T47D (cell line): ENCODE data around the gene ARHGAP40.

ENCODE experiments used
- DNase-seq, 2 experiments: peaks; one replicate each; pipeline versions ENCODE4 v3.0.0 to v3.0.0-alpha.2; 2011 to 2012; ENCODE audit warnings: low read depth in 1 of 2, low spot score in 1 of 2
- JUND ChIP-seq: IDR thresholded peaks from 2 replicates; pipeline ENCODE4 v1.6.1; 2012; ENCODE audit warnings: low read depth
- in situ Hi-C: cut with HindIII; loops from 2 replicates; pipeline ENCODE4 v1.10.0; 2016; ENCODE audit warnings: low sequenced_read_pairs, low pct_unique_long_range_greater_than_20kb

The ARHGAP40 gene

DNA sequence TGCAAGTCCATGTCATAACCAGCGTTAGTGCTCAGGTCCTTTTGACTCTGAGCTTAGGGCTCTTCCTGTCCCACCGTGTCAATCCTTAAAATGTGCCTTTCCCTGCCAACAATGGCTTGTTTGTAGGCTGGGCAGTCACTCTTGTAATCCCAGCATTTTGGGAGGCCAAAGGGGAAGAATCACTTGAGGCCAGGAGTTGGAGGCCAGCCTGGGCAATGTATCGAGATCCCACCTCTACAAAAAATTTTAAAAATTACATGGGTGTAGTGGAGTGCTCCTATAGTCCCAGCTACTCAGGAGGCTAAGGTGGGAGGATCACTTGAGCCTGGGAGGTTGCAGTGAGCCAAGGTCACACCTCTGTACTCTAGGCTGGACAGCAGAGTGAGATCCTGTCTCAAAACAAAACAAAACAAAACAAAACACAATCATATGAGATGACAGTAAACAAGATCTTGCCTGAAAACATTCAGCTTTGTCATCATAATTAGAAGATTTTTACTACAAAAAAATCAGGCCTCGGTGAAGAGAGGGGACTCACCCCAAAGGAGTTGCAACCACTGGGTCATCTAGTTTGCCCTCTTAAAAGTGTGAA, 70.2 kb downstream of the ARHGAP40 start:
- in situ Hi-C loops: no loop called here
- no peak for DNase-seq
- TF ChIP-seq JUND: no peak

DNA sequence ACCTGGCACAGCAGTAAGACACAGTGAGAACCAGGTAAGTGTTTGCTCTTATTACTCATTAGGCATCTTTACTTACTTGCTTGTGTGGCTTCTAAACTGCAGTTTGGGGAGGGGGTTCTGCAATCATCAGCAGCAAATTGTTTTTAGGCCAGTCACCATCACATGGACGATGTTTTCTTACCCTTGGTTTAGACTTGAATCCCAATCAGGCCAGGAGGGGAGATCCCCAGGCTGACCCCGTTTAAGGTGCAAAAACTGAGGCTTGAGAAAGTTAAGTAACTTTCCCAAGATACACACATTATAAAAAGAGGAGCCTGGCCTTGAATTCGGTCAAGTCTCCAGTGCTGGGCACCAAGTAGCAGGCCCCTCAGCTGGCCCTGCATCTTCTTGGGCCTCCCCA, 70.9 kb downstream of the ARHGAP40 start:
- no peak for TF ChIP-seq JUND
- no peak for DNase-seq
- in situ Hi-C loops: no loop called here

DNA sequence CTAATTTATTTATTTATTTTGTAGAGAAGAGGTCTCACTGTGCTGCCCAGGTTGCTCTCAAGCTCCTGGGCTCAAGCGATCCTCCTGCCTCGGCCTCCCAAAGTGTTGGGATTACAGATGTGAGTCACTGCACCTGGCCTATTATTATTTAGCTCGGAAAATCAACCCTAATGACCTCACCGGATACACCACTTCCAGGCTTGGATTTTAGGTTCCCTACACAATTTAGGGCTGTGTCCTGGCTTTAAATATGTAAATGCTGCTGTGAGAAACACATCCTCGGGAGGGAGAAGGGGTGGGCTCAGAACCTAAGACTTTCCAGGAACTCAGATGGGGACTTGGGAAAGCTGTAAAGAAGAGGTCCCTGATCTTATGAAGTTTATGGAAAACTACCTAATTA, 71.7 kb downstream of the ARHGAP40 start:
- DNase-seq: no peak
- TF ChIP-seq JUND: no peak
- in situ Hi-C loops: no loop called here

DNA sequence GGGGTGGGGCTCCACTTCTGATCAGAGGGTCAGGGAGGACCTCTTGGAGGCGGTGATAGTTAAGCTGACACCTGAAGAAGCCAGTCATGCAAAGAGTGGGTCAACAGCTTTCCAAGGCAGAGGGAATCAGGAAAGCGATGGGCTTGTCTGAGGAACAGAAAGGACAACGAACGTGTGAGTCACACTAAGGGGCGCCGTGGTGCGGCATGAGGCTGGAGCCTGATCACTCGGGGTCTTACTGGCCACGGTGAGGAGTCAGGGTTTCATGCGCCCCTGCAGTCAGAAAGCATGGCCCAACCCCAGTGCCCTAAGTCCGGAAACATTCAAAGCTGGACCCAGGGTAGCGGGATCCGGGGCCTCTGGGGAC, 72.1 kb downstream of the ARHGAP40 start:
- TF ChIP-seq JUND: no peak
- DNase-seq: no peak
- in situ Hi-C loops: no loop called here

DNA sequence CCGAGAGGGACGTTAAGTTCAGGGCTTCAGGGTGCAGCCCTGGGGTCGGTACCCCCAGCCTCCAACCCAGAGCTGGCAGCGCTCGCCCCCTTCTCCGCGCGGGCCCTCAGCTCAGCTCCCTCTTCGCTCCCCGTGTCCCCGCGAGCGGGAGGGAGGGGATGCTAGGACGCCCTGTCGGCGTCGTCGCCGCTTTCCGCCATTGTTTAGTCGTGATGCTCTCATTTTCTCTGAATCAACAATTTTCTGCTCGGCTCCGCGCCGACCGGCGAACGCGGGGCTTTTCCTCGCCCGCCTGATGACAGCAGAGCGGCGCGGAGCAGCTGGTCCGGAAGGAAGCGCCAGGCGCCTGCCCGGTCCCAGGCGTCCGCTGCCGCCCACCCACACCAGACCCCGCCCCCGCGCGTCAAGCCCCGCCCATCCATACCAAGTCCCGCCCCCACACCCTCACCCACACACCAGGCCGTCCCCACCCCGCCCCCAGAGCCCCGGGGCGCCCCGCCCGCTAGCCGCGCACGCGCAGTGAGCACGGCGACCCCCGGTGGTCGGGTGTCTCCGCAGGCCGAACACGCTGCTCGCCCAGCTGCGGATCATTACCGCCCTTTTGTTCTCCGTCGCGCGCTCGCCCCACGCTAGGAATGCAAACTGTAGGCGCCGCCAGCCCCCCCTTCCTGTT, 72.6 kb downstream of the ARHGAP40 start:
- no peak for DNase-seq
- no peak for TF ChIP-seq JUND
- in situ Hi-C loops: no loop called here

DNA sequence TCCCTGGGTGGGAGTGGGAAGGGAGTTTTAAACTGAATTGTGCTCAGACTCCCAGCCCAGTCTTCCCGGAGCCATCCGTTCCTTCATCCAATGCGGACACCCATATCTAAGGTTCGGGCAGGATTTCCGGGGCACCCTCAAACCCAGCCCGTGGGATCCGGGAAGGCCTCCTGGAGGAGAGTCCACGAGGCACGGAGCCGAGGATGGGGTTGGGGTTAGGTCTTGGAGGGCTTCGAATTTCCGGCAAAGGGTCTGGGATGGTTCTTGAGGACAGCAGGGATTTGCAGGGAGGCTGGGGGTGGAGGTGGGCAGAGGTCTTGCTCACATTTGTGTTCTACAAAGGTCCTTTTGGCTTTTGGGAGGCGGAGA, 73.1 kb downstream of the ARHGAP40 start:
- TF ChIP-seq JUND: no peak
- in situ Hi-C loops: no loop called here
- no peak for DNase-seq

DNA sequence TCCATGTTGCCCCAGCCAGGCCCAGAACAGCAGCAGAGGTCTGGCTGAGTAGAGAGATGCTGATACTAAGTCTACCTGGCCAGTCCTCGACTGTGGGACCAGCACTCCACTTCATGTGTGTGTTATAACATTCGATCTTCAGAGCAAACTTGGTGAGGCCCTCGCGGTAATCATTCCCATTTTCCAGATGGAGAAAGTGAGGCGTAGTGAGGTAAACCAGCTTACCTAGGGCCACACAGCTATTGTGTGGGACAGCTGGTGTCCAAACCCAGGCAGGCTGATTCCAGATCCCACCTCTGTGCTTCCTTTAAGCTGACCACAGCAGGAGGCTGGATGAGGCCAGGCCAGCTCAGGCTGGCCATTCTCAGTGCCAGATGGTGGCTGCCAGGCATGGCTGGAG, 75.0 kb downstream of the ARHGAP40 start:
- no peak for DNase-seq
- in situ Hi-C loops: no loop called here
- TF ChIP-seq JUND: no peak

DNA sequence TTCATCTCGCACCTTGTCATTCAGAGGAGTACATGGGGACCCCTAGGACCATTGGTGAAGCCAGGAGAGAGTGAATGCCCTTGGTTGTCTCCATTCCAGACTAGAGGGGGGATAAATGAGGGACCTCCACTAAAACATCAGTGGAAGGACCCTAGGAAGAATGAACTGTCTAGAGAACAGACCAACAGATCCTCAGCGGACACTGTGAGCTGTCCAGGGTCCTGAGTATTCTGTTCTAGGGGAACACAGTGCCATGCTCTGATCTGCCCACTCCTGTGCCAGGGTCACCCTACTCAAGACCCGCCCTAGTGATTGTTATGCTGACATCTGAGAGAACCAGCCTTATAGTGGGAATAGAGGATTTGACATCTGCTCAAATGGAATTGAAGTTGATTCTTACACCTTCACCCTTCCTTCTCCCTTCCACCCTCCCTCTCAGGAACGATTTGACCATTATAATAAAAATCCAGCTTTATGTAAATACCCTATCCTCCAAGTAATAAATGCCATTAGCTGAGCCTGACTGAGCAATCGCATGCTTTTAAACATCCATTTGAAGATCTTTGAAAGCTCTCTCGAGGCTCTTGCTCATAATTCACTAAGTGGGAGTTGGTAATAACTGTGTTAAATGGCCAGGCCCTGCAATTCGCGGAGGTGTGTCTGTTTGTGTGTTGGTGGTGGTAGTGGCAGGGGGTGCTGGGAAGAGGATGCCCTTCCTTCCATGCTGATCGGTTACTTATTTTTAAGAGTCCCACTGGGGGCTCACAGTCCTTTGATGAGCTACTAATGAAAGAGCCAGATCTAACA, 79.1 kb downstream of the ARHGAP40 start:
- TF ChIP-seq JUND: no peak
- in situ Hi-C loops: no loop called here
- DNase-seq: peak; percentile 71 to 81

DNA sequence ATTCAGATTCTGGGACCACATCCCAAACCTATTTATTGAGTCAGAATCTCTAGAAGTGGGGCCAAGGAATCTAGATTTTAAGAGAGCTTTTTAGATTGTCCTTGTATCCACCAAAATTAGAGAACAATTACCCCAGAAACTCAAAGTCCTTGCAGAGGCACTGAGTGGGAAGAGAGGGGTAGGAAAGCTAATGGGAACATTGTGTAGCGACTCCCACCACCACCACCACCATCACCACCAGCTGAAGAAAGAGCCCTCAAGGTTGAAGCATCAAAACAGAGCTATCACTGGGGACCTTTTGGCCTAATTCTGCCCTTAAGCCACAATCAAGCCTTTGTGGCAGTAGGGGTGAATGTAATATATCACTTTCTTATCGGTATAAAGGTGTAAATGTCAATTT, 83.7 kb downstream of the ARHGAP40 start:
- DNase-seq: no peak
- no peak for TF ChIP-seq JUND
- in situ Hi-C loops: no loop called here

DNA sequence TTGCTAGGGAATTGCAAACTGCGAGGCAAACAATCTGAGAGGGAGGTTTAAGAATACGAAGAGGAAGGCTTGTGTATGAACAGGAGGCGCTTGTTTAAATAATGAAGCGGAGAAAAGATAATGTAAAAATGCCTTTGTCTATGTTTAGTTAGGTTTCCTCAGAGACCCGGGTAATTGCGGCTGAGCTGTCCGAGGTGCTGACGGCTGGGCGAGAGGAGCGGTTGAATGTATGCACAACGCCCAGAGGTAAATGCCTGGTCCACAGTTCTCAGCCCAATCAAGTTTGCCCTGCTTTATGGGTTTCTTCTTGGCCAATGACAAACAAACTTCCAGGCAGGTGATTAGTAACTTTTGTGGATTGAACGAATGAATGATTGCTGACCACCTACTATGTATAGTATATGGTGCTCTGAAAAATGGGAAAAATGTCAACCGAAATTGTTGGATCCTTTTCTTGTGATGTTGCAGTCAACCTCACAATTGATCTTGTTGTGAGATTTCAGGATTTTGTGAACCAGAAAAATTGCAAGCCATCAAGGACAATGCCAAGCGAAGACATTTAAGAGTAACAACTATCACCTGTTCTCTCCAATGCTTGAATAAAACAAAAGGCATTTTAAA, 84.4 kb downstream of the ARHGAP40 start:
- TF ChIP-seq JUND: no peak
- peak; percentile 77 to 79 for DNase-seq
- in situ Hi-C loops: no loop called here

DNA sequence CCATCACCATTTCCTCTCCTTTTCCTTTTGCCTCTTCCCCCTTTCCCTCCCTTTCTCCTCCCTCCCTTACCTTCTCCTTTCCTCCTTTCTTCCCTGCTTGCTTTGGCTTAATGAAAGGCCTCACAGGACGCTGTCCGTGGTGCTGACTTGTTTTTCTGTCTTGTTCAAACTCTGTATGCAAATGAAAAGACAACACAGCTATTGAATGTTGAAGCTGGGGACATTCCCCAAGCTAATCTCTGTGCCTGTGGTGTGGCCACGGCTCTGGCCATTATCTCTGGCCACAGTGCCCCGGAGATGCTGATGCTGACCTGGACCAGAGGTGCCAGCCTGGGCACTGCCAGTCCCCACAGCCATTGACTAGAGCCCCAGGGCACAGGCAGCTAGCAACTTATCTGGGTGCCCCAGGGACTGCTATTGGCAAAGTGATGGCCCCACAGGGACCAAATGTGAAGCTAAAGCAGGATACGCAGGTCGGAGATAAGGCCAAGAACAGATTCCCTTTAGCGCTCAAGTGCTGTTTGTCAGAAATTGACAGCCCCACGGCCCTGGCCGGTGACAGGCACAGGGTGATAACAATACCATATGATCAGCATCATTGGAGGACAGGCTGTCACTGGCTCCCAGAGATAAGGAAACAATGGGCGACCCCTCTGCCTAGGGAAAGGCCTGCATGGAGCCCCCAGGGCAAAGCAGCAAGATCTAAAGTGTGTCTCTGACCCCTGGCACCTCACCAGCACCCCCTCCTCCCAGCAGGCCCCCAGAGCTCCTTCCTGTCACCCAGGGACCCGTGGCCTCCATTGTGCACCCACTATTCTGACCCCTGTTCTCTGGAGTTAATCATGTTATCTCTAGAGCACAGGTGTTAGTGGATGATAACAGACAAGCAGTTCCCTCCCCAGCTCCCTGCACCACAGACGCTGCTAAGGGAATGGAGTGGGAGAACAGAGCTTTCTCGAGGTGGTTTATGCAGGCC, 91.1 kb downstream of the ARHGAP40 start:
- in situ Hi-C loops: no loop called here
- DNase-seq: peak; percentile 75 to 95
- no peak for TF ChIP-seq JUND

DNA sequence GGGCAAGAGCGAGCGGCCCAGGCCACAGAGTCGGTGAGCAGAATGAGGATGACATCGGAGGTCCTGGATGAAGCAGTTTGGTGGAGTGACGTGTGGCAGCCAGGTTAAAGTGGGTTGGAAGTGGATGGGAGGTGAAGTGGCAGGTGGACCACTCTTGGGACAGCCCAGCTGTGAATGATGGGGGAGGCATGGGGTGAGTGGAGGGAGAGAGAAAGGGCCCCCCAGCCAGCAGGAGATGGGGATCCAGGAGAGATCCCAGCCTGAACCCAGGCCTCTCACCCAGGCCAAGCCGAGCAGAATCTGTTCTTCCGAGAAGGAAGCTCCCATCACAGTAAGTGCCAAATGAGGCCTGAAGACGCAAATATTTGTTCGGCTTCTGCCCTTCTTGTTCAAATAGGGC, 95.7 kb downstream of the ARHGAP40 start:
- TF ChIP-seq JUND: no peak
- in situ Hi-C loops: no loop called here
- no peak for DNase-seq
